Tibial artery (tissue), 4 donors: ENCODE measurements around the gene ARG1.
"Not testable (repeated sequence)": the region's sequence is repeated elsewhere in the genome, so short reads cannot be mapped to it uniquely, and the experiment has no call there.

Source experiments
- DNase-seq, 2 donors: peaks; one replicate each; pipeline ENCODE4 v3.0.0-alpha.2; 2019
- H3K27ac ChIP-seq, 2 donors: fragments of 200-600 bp; sonication (generic) in 1 of 2; 1 replicate in 1 of 2; 2 replicates in 1 of 2; pipeline ENCODE4 v1.5.1; 2018 to 2019; ENCODE audit warnings: mild to moderate bottlenecking in 1 of 2
- H3K27me3 ChIP-seq, 2 donors: fragments of 200-600 bp; sonication (generic) in 1 of 2; one replicate each; pipeline versions ENCODE4 v1.5.1 to v1.6.0; 2016 to 2019
- H3K36me3 ChIP-seq, 3 donors: fragments of 200-600 bp; sonication (generic) in 2 of 3; one replicate each; pipeline ENCODE4 v1.5.1; 2016 to 2019; ENCODE audit warnings: mild to moderate bottlenecking in 2 of 3
- H3K4me1 ChIP-seq, 4 donors: fragments of 200-600 bp; sonication (generic) in 2 of 4; 1 replicate in 3 of 4; 2 replicates in 1 of 4; pipeline ENCODE4 v1.5.1; 2016 to 2019
- H3K4me3 ChIP-seq, 2 donors: fragments of 200-600 bp; sonication (generic) in 1 of 2; 1 replicate in 1 of 2; 2 replicates in 1 of 2; pipeline ENCODE4 v1.5.1; 2018 to 2019; ENCODE audit warnings: mild to moderate bottlenecking in 2 of 2
- H3K9me3 ChIP-seq, 3 donors: fragments of 200-600 bp; sonication (generic) in 1 of 3; one replicate each; pipeline ENCODE4 v1.5.1; 2016 to 2019
- intact Hi-C: fragments of 100-400 bp; cut with DNase I; formaldehyde crosslinking; loops from one replicate; pipeline ENCODE4 v1.15.0; 2023; ENCODE audit warnings: low total_unique reads
- TF ChIP-seq, protein P1 (sequence below), 2 experiments: fragments of 200-600 bp in 1 of 2; fragments of 450-650 bp in 1 of 2; IDR thresholded peaks; one replicate each; pipeline ENCODE4 v1.5.1; 2017 to 2019; ENCODE audit warnings: antibody characterized with exemption in 2 of 2, mild to moderate bottlenecking in 1 of 2, moderate library complexity in 1 of 2

ARG1 gene

DNA sequence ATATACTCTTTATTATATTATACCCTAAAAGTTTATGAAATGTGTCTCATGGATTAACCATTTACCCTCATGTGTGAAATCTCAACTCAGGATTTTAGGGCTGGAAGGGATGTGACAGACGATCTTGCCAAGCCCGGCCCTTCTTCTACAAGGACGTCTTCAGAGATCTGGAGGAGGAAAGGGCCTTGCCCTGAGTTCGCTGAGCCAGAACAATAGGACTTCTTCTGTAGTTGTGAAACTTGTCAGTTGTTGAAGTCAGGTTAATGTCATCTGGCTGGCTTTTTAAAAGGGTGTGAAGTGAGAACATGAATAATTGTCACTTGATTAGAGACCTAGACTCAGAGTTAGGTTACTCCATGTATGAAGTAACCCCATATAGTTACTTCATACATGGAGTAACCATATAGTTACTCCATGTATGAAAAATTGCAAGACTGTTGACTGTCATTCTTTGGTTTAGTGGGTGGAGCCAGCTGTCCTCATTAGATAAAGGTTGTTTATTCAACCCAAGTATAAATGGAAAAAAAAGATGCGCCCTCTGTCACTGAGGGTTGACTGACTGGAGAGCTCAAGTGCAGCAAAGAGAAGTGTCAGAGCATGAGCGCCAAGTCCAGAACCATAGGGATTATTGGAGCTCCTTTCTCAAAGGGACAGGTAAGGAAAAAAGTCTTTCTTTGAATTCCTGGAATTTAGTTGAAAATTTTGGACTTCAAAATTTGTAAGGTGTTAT, at the start of gene ARG1:
Gene ARG1 (plus strand): TSS at position 541 of the 730 bp plus-strand sequence. CDS start 57 bp downstream, at position 598.
- Histone ChIP-seq H3K27ac (no peak within 1 kb of the TSS), H3K27me3 (no peaks in the 10 kb centered on the region), H3K4me1 (no peaks in the 10 kb centered on the region), H3K36me3 (peaks cover 11 to 30% (median 20%) of the 10 kb centered on the region in 3 donors), H3K9me3 (no peaks in the 10 kb centered on the region), H3K4me3 (no peak within 1 kb of the TSS)
- intact Hi-C loops = no loop called here
- TF ChIP-seq, protein P1, sequence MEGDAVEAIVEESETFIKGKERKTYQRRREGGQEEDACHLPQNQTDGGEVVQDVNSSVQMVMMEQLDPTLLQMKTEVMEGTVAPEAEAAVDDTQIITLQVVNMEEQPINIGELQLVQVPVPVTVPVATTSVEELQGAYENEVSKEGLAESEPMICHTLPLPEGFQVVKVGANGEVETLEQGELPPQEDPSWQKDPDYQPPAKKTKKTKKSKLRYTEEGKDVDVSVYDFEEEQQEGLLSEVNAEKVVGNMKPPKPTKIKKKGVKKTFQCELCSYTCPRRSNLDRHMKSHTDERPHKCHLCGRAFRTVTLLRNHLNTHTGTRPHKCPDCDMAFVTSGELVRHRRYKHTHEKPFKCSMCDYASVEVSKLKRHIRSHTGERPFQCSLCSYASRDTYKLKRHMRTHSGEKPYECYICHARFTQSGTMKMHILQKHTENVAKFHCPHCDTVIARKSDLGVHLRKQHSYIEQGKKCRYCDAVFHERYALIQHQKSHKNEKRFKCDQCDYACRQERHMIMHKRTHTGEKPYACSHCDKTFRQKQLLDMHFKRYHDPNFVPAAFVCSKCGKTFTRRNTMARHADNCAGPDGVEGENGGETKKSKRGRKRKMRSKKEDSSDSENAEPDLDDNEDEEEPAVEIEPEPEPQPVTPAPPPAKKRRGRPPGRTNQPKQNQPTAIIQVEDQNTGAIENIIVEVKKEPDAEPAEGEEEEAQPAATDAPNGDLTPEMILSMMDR (IDR thresholded peaks at IDR 0.05) = no peak
- no peak for DNase-seq

DNA sequence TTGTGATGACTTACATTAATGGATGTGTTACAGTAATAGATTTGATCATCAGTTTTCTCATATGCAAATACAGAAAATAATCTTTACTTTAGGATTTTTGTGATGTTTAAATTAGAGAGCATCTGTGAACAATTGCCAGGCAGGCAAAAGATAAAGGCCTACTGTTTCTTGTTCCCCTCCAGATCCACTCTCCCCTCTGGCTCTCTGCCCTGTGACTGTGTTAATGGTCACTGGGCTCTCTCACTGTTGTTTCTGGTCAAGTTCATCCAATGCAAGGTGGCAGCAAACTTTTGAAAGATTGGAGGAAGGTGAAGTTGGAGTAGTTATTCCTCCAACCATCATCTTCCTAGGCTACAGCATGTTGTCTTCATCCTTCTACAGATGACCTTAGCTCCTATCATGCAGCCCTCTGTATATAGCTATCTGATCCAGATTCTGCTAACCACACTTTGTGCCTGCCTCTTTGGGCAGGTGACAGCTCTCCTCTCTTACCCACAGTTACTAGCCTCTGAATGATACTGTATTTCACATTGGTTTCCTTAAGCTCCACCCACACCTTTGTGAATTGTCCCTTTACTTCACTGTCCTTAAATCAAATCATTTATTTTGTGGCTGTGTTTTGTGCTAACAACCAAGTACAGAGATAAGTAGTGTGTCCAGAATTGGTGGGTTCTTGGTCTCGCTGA, 48.9 kb upstream of the ARG1 start:
- Histone ChIP-seq H3K4me3 (no peak overlapping the region), H3K9me3 (no peaks in the 10 kb centered on the region), H3K36me3 (no peaks in the 10 kb centered on the region), H3K27ac (no peak overlapping the region), H3K4me1 (no peaks in the 10 kb centered on the region), H3K27me3 (no peaks in the 10 kb centered on the region)
- TF ChIP-seq, protein P1 (IDR thresholded peaks at IDR 0.05) = no peak
- intact Hi-C loops = no loop called here
- no peak for DNase-seq

DNA sequence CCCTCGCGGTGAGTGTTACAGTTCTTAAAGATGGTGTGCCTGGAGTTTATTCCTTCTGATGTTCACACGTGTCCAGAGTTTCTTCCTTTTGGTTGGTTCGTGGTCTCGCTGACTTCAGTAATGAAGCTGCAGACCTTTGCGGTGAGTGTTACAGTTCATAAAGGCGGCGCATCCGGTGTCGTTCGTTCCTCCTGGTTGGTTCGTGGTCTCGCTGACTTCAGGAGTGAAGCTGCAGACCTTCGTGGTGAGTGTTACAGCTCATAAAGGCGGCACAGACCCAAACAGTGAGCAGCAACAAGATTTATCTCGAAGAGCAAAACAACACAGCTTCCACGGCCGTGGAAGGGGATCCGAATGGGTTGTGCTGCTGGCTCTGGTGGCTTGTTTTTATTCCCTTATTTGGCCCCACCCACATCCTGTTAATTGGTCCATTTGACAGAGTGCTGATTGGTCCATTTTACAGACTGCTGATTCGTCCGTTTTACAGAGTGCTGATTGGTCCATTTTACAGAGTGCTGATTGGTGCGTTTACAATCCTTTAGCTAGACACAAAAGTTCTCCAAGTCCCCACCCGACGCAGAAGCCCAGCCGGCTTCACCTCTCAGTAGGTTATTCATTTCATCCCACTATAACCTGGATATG, 48.2 kb upstream of the ARG1 start:
- H3K27ac ChIP-seq = no peak overlapping the region
- H3K9me3 ChIP-seq = no peaks in the 10 kb centered on the region
- intact Hi-C loops = no loop called here
- no peaks in the 10 kb centered on the region for H3K4me1 ChIP-seq
- TF ChIP-seq, protein P1 (IDR thresholded peaks at IDR 0.05) = no peak
- H3K36me3 ChIP-seq = no peaks in the 10 kb centered on the region
- H3K27me3 ChIP-seq = no peaks in the 10 kb centered on the region
- DNase-seq = no peak
- H3K4me3 ChIP-seq = no peak overlapping the region

DNA sequence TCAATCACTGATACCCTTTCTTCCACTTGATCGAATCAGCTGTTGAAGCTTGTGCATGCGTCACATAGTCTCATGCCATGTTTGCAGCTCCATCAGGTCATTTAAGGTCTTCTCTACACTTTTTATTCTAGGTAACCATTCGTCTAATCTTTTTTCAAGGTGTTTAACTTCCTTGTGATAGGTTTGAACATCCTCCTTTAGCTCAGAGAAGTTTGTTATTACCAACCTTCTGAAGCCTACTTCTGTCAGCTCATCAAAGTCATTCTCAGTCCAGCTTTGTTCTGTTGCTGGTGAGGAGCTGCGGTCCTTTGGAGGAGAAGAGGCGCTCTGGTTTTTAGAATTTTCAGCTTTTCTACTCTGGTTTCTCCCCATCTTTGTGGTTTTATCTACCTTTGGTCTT, 42.1 kb upstream of the ARG1 start:
- intact Hi-C loops, H3K4me3 ChIP-seq, DNase-seq, H3K27me3 ChIP-seq, H3K9me3 ChIP-seq, H3K27ac ChIP-seq, H3K4me1 ChIP-seq, H3K36me3 ChIP-seq: not testable (repeated sequence)

DNA sequence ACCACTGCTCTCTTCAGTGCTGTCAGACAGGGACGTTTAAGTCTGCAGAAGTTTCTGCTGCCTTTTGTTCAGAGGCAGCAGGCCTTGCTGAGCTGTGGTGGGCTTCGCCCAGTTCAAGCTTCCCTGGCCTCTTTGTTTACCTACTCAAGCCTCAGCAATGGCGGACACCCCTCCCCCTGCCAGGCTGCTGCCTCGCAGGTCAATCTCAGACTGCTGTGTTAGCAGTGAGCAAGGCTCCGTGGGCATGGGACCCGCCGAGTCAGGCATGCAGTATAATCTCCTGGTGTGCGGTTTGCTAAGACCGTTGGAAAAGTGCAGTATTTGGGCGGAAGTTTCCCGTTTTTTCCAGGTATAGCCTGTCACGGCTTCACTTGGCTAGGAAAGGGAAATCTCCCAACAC, 41.3 kb upstream of the ARG1 start:
- H3K36me3 ChIP-seq, intact Hi-C loops: not testable (repeated sequence)

DNA sequence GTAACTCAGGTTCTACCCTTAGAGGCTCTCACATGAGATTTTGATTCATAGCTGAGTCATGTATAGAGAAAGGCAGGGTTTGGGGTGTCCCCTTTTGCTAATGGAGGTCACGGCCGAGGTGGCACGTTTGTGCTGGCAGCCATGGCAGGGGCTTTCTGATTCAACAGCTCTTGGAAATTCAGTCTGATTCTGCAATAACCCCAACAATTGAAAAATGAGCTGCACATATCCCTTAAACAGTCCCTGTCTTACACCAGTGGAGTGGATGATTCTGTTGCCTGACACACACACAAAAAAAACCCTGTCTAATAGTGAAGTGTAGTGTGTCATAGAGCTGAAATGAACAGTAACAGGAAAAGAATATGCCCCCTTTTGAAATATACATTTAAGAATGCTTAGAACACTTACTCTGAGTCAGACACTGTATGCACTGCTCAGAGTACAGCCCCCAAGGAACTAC, 40.4 kb upstream of the ARG1 start:
- Histone ChIP-seq H3K27me3 (no peaks in the 10 kb centered on the region), H3K4me1 (no peaks in the 10 kb centered on the region), H3K27ac (no peak overlapping the region), H3K36me3 (no peaks in the 10 kb centered on the region), H3K9me3 (no peaks in the 10 kb centered on the region), H3K4me3 (no peak overlapping the region)
- no peak for DNase-seq
- TF ChIP-seq, protein P1 (IDR thresholded peaks at IDR 0.05) = no peak
- intact Hi-C loops = no loop called here

More for the DNA sequence above, 41.3 kb upstream of the ARG1 start:
- not testable (repeated sequence) for H3K4me1 ChIP-seq, H3K27me3 ChIP-seq, H3K9me3 ChIP-seq, DNase-seq, H3K4me3 ChIP-seq, H3K27ac ChIP-seq

DNA sequence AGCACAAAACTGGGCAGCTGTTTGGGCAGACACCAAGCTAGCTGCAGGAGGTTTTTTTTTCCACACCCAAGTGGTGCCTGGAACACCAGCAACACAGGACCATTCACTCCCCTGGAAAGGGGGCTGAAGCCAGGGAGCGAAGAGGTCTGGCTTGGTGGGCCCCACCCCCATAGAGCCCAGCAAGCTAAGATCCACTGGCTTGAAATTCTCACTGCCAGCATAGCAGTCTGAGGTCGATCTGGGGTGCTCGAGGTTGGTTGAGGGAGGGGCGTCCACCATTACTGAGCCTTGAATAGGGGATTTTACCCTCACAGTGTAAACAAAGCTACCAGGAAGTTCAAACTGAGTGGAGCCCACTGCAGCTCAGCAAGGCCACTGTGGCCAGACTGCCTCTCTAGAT, 34.4 kb upstream of the ARG1 start:
- DNase-seq, H3K4me1 ChIP-seq, H3K9me3 ChIP-seq, H3K27ac ChIP-seq, H3K27me3 ChIP-seq, H3K36me3 ChIP-seq, intact Hi-C loops, H3K4me3 ChIP-seq: not testable (repeated sequence)
